T-helper 17 cell (primary cell): ENCODE measurements around the gene CRYBB2. TPM values are rescaled to one million over a fixed set of nuclear protein-coding genes. Genes with fewer than 3 reads are reported as not detected.
"Not testable (repeated sequence)": the region's sequence is repeated elsewhere in the genome, so short reads cannot be mapped to it uniquely, and the experiment has no call there.

Experiments used
- ATAC-seq: fragments of 150-1000 bp; cut with Tn5 transposase; 2 replicates; pipeline ENCODE4 v1.10.0; 2021; ENCODE audit warnings: mild to moderate bottlenecking, moderate library complexity
- DNase-seq, 3 donors: peaks; one replicate each; pipeline versions ENCODE4 v3.0.0 to v3.0.0-alpha.2; 2020 to 2021
- H3K9me3 ChIP-seq: one replicate; pipeline ENCODE4 v1.7.0; 2013; ENCODE audit warnings: low read length, mild to moderate bottlenecking; ENCODE audit not compliant: control insufficient read depth, poor library complexity, severe bottlenecking
- H3K27ac Mint-ChIP-seq: one replicate; pipeline ENCODE4 v1.8.0; 2022; ENCODE audit warnings: mild to moderate bottlenecking, moderate library complexity, mixed read lengths
- H3K27me3 Mint-ChIP-seq: one replicate; pipeline ENCODE4 v1.8.0; 2022; ENCODE audit warnings: mixed read lengths
- H3K36me3 Mint-ChIP-seq: one replicate; pipeline ENCODE4 v1.8.0; 2022; ENCODE audit warnings: low read depth, mixed read lengths
- H3K4me1 Mint-ChIP-seq: one replicate; pipeline ENCODE4 v1.8.0; 2022; ENCODE audit warnings: mild to moderate bottlenecking, mixed read lengths
- H3K4me3 Mint-ChIP-seq: one replicate; pipeline ENCODE4 v1.8.0; 2022; ENCODE audit warnings: mild to moderate bottlenecking, moderate library complexity, mixed read lengths
- total RNA-seq, 4 donors: library from RNA in 2 of 4; stranded (reverse) in 2 of 4; gene quantifications; one replicate each; pipeline ENCODE4 v1.2.3 and lab custom pipeline; 2022 to 2026

The CRYBB2 gene
- total RNA-seq, 2 donors from 2014 or later = not detected

GRCh38 chr22:25280118-25280517, 60.7 kb downstream of the CRYBB2 start:
- H3K36me3 Mint-ChIP-seq, H3K27ac Mint-ChIP-seq, H3K9me3 ChIP-seq, ATAC-seq, DNase-seq, H3K4me3 Mint-ChIP-seq: not testable (repeated sequence)
- peaks cover 12% of the 10 kb centered on the region for H3K4me1 Mint-ChIP-seq
- peaks cover 64% of the 10 kb centered on the region for H3K27me3 Mint-ChIP-seq

Other genes starting within 250 kb of the CRYBB2 start
- gene CRYBB3, start 19.8 kb upstream of the CRYBB2 start, total RNA-seq = not detected